ENCODE data around the gene SSTR1.

Gene SSTR1

DNA sequence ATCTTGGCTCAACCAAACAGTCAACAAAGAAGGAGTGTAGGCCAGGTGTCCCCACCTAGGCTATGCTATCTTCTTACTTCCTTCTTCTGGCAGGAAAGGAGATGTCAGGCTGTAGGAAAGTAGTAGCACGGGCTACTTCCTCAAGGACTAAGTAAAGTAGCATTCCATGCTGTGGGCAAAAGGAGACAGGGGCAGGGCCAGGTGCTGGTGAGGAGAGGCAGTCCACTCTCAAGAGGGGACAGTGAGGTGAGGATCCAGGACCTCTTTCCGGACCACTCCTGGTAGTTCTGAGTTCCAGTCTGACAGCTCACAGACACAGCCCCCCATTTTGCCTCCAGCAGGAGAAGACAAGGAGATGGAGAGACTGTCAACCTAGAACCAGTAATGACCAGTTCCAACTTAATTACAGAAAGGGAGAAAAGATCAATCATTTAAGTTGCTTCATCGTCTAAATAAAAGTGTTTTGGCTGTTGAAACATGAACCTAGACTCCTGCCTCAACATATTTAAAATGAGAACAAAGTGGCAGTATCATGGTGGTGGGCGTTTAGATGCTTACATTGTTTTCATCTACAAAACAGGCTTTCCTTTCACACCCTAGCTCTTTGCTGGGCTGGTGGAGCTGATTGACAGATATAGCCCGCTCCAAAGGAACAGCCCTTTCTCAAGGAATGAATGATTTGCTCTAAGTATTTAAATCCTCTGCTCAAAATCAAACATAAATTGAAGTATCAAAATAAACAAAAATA, 5.1 kb upstream of the SSTR1 start:
- H4K20me1 ChIP-seq (ENCODE audit: low read depth, low read length) = no peaks in the 10 kb centered on the region
- no peak overlapping the region for H3K4me2 ChIP-seq (ENCODE audit: low read depth, low read length, poor library complexity, severe bottlenecking)
- no peak overlapping the region for H2AFZ ChIP-seq (ENCODE audit: low read depth, low read length, severe bottlenecking)
- no peak overlapping the region for H3K27ac ChIP-seq (ENCODE audit: low read depth, low read length)
- H3K4me3 ChIP-seq (ENCODE audit: insufficient read depth, low read length, poor library complexity, severe bottlenecking) = no peak overlapping the region
- TF ChIP-seq EZH2phosphoT487 (conservative IDR thresholded peaks at IDR 0.05; ENCODE audit: low read length) = no peak
- TF ChIP-seq, protein P1, sequence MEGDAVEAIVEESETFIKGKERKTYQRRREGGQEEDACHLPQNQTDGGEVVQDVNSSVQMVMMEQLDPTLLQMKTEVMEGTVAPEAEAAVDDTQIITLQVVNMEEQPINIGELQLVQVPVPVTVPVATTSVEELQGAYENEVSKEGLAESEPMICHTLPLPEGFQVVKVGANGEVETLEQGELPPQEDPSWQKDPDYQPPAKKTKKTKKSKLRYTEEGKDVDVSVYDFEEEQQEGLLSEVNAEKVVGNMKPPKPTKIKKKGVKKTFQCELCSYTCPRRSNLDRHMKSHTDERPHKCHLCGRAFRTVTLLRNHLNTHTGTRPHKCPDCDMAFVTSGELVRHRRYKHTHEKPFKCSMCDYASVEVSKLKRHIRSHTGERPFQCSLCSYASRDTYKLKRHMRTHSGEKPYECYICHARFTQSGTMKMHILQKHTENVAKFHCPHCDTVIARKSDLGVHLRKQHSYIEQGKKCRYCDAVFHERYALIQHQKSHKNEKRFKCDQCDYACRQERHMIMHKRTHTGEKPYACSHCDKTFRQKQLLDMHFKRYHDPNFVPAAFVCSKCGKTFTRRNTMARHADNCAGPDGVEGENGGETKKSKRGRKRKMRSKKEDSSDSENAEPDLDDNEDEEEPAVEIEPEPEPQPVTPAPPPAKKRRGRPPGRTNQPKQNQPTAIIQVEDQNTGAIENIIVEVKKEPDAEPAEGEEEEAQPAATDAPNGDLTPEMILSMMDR (IDR thresholded peaks at IDR 0.05; ENCODE audit: insufficient read depth, low read length, poor library complexity, severe bottlenecking) = no peak
- peaks cover 3% of the 10 kb centered on the region; the same call in 1 of the 2 replicates for H3K9me3 ChIP-seq (ENCODE audit: insufficient read depth, low read length)
- H3K36me3 ChIP-seq (ENCODE audit: low read length) = no peaks in the 10 kb centered on the region
- no peaks in the 10 kb centered on the region for H3F3A ChIP-seq (ENCODE audit: insufficient read depth)
- no peak overlapping the region for H3K9ac ChIP-seq (ENCODE audit: low read length)
- H3K27me3 ChIP-seq (ENCODE audit: low read length) = no peaks in the 10 kb centered on the region
- H3K79me2 ChIP-seq (ENCODE audit: insufficient read depth, low read length) = no peaks in the 10 kb centered on the region
- H3K9me2 ChIP-seq (replicated peaks; ENCODE audit: insufficient read depth, low read length) = no peaks in the 10 kb centered on the region; the same call in 1 of the 2 replicates

DNA sequence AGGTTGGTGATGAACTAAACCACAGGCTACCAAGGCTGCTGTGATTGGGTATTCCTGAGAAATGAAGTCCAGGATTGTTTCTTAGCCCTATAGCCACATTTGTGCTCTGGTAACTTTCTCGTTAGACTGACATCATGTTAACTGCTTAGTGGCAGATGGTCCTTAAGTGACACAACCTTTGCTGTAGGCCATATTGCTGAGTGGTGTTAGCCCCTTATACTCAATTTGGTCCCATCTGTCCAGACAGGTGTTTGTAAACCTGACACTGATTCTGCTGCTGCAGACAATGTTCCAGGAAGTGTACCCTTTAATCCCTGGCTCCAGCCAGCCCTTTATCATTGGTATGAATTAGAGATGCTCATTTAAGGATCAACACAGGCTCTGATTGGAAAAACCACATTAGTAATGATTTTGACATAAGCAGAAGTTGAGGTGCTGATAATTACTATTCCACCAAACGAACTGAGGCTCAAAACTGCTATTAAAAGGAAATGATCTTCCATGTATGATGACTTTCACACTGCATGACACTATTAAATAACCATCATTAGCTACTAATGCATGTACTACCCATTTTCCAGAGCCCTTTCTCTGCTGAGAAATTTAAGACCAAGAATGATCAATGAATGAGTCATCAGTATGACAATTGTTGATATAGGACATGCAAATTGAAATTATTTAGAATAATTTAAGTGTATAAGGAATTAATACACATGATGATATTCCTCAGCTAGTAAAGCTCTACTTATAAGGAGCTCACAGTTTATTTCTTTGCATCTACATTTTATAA, 3.6 kb upstream of the SSTR1 start:
- H3K4me2 ChIP-seq (ENCODE audit: low read depth, low read length, poor library complexity, severe bottlenecking) = no peak overlapping the region
- no peak overlapping the region for H3K27ac ChIP-seq (ENCODE audit: low read depth, low read length)
- H4K20me1 ChIP-seq (ENCODE audit: low read depth, low read length) = no peaks in the 10 kb centered on the region
- no peak overlapping the region for H3K4me3 ChIP-seq (ENCODE audit: insufficient read depth, low read length, poor library complexity, severe bottlenecking)
- no peaks in the 10 kb centered on the region for H3K27me3 ChIP-seq (ENCODE audit: low read length)
- TF ChIP-seq, protein P1 (IDR thresholded peaks at IDR 0.05; ENCODE audit: insufficient read depth, low read length, poor library complexity, severe bottlenecking) = no peak
- no peak for TF ChIP-seq EZH2phosphoT487 (conservative IDR thresholded peaks at IDR 0.05; ENCODE audit: low read length)
- no peaks in the 10 kb centered on the region for H3F3A ChIP-seq (ENCODE audit: insufficient read depth)
- no peak overlapping the region for H3K9ac ChIP-seq (ENCODE audit: low read length)
- H2AFZ ChIP-seq (ENCODE audit: low read depth, low read length, severe bottlenecking) = no peak overlapping the region
- H3K36me3 ChIP-seq (ENCODE audit: low read length) = no peaks in the 10 kb centered on the region
- no peaks in the 10 kb centered on the region for H3K79me2 ChIP-seq (ENCODE audit: insufficient read depth, low read length)
- H3K9me2 ChIP-seq (replicated peaks; ENCODE audit: insufficient read depth, low read length) = no peaks in the 10 kb centered on the region; the same call in 1 of the 2 replicates
- peaks cover 3% of the 10 kb centered on the region; the same call in 1 of the 2 replicates for H3K9me3 ChIP-seq (ENCODE audit: insufficient read depth, low read length)

DNA sequence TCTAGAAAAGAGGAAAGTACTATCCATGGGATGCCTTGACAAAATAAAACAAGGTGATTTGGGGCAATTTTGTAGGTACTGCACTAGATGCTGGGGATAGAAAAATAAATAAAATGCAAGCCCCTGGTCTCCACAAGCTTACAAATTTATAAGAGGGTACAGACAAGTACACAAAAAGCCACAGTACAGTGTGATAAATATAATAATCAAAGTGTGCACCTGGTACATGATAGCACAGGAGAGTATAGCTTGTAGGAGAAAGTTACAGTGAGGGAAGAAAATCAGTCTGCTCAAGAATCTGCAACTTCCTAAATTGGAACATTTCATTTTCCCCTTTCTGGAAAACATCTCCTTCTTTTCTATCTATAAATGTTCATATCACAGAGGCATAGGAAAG, 3.0 kb upstream of the SSTR1 start:
- peaks cover 4% of the 10 kb centered on the region; the same call in 1 of the 2 replicates for H3K9me3 ChIP-seq (ENCODE audit: insufficient read depth, low read length)
- no peak overlapping the region for H3K4me2 ChIP-seq (ENCODE audit: low read depth, low read length, poor library complexity, severe bottlenecking)
- H3K4me3 ChIP-seq (ENCODE audit: insufficient read depth, low read length, poor library complexity, severe bottlenecking) = no peak overlapping the region
- H3K27ac ChIP-seq (ENCODE audit: low read depth, low read length) = no peak overlapping the region
- H3K36me3 ChIP-seq (ENCODE audit: low read length) = no peaks in the 10 kb centered on the region
- no peak for TF ChIP-seq EZH2phosphoT487 (conservative IDR thresholded peaks at IDR 0.05; ENCODE audit: low read length)
- TF ChIP-seq, protein P1 (IDR thresholded peaks at IDR 0.05; ENCODE audit: insufficient read depth, low read length, poor library complexity, severe bottlenecking) = no peak
- no peaks in the 10 kb centered on the region for H3K27me3 ChIP-seq (ENCODE audit: low read length)
- no peak overlapping the region for H2AFZ ChIP-seq (ENCODE audit: low read depth, low read length, severe bottlenecking)
- no peaks in the 10 kb centered on the region for H3F3A ChIP-seq (ENCODE audit: insufficient read depth)
- no peaks in the 10 kb centered on the region for H3K79me2 ChIP-seq (ENCODE audit: insufficient read depth, low read length)
- H3K9ac ChIP-seq (ENCODE audit: low read length) = no peak overlapping the region
- H4K20me1 ChIP-seq (ENCODE audit: low read depth, low read length) = no peaks in the 10 kb centered on the region
- H3K9me2 ChIP-seq (replicated peaks; ENCODE audit: insufficient read depth, low read length) = no peaks in the 10 kb centered on the region; the same call in 1 of the 2 replicates
